Rectal smooth muscle tissue (tissue), 1 donor: ENCODE data around the gene RABGGTA.
"Not testable (repeated sequence)": the region's sequence is repeated elsewhere in the genome, so short reads cannot be mapped to it uniquely, and the experiment has no call there.

Source experiments
- H3K27ac ChIP-seq: one replicate; pipeline ENCODE4 v1.7.0; 2013; ENCODE audit warnings: low read depth, low read length, inconsistent platforms
- H3K27me3 ChIP-seq: one replicate; pipeline ENCODE4 v1.7.0; 2013; ENCODE audit warnings: low read length; ENCODE audit not compliant: control insufficient read depth, insufficient read depth
- H3K36me3 ChIP-seq: one replicate; pipeline ENCODE4 v1.7.0; 2013; ENCODE audit warnings: low read length; ENCODE audit not compliant: control insufficient read depth, insufficient read depth
- H3K4me1 ChIP-seq: one replicate; pipeline ENCODE4 v1.7.0; 2013; ENCODE audit warnings: low read length; ENCODE audit not compliant: control insufficient read depth, insufficient read depth
- H3K4me3 ChIP-seq: one replicate; pipeline ENCODE4 v1.7.0; 2013; ENCODE audit warnings: low read length
- H3K9ac ChIP-seq: one replicate; pipeline ENCODE4 v1.7.0; 2013; ENCODE audit warnings: low read length

Gene RABGGTA

GRCh38 chr14:24251880-24252288, 19.5 kb downstream of the RABGGTA start:
- no peaks in the 10 kb centered on the region for H3K36me3 ChIP-seq
- H3K27me3 ChIP-seq: no peaks in the 10 kb centered on the region
- no peak overlapping the region for H3K4me3 ChIP-seq
- H3K9ac ChIP-seq: no peak overlapping the region
- H3K27ac ChIP-seq: no peak overlapping the region
- H3K4me1 ChIP-seq: no peaks in the 10 kb centered on the region

GRCh38 chr14:24250354-24250753, 21.0 kb downstream of the RABGGTA start:
- Histone ChIP-seq H3K27ac (no peak overlapping the region), H3K27me3 (no peaks in the 10 kb centered on the region), H3K4me1 (no peaks in the 10 kb centered on the region), H3K9ac (no peak overlapping the region), H3K4me3 (no peak overlapping the region), H3K36me3 (no peaks in the 10 kb centered on the region)

GRCh38 chr14:24249230-24250021, 22.0 kb downstream of the RABGGTA start:
- Histone ChIP-seq H3K27me3 (no peaks in the 10 kb centered on the region), H3K4me1 (no peaks in the 10 kb centered on the region), H3K27ac (no peak overlapping the region), H3K4me3 (no peak overlapping the region), H3K36me3 (no peaks in the 10 kb centered on the region), H3K9ac (no peak overlapping the region)

- H3K4me3 ChIP-seq: no peak overlapping the region
- H3K4me1 ChIP-seq: peaks cover 5% of the 10 kb centered on the region
- no peaks in the 10 kb centered on the region for H3K27me3 ChIP-seq
- no peaks in the 10 kb centered on the region for H3K36me3 ChIP-seq
- no peak overlapping the region for H3K27ac ChIP-seq
- H3K9ac ChIP-seq: no peak overlapping the region
These were observed 24.0 kb downstream of the RABGGTA start for GRCh38 chr14:24247422-24247821.

GRCh38 chr14:24246765-24247212, 24.6 kb downstream of the RABGGTA start:
- no peaks in the 10 kb centered on the region for H3K27me3 ChIP-seq
- no peak overlapping the region for H3K9ac ChIP-seq
- peaks cover 5% of the 10 kb centered on the region for H3K4me1 ChIP-seq
- H3K4me3 ChIP-seq: no peak overlapping the region
- H3K36me3 ChIP-seq: no peaks in the 10 kb centered on the region
- H3K27ac ChIP-seq: no peak overlapping the region

- H3K36me3 ChIP-seq, H3K27ac ChIP-seq, H3K9ac ChIP-seq, H3K27me3 ChIP-seq, H3K4me3 ChIP-seq: not testable (repeated sequence)
- H3K4me1 ChIP-seq: peaks cover 12% of the 10 kb centered on the region
These were observed 26.0 kb downstream of the RABGGTA start for GRCh38 chr14:24245350-24245749.

GRCh38 chr14:24243336-24243836, 28.0 kb downstream of the RABGGTA start:
- Histone ChIP-seq H3K27me3 (no peaks in the 10 kb centered on the region), H3K9ac (no peak overlapping the region), H3K27ac (peak overlapping the region; percentile 100)

GRCh38 chr14:24241829-24242443, 29.5 kb downstream of the RABGGTA start:
- Histone ChIP-seq H3K27me3 (no peaks in the 10 kb centered on the region), H3K9ac (peak overlapping the region; percentile 97), H3K4me1 (peaks cover 15% of the 10 kb centered on the region)

More at GRCh38 chr14:24243336-24243836, 28.0 kb downstream of the RABGGTA start:
- peak overlapping the region; percentile 80 for H3K4me3 ChIP-seq
- peaks cover 15% of the 10 kb centered on the region for H3K4me1 ChIP-seq
- H3K36me3 ChIP-seq: peaks cover 22% of the 10 kb centered on the region

GRCh38 chr14:24240110-24240918, 31.1 kb downstream of the RABGGTA start:
- Histone ChIP-seq H3K27me3 (no peaks in the 10 kb centered on the region), H3K36me3 (peaks cover 36% of the 10 kb centered on the region), H3K4me1 (peaks cover 15% of the 10 kb centered on the region), H3K9ac (no peak overlapping the region), H3K4me3 (peak overlapping the region; percentile 7), H3K27ac (no peak overlapping the region)

More at GRCh38 chr14:24241829-24242443, 29.5 kb downstream of the RABGGTA start:
- H3K27ac ChIP-seq: peak overlapping the region; percentile 100
- H3K4me3 ChIP-seq: peak overlapping the region; percentile 80
- H3K36me3 ChIP-seq: peaks cover 31% of the 10 kb centered on the region

- Histone ChIP-seq H3K4me1 (peaks cover 16% of the 10 kb centered on the region), H3K27me3 (no peaks in the 10 kb centered on the region), H3K9ac (no peak overlapping the region), H3K27ac (no peak overlapping the region), H3K4me3 (no peak overlapping the region), H3K36me3 (peaks cover 36% of the 10 kb centered on the region)
These were observed 32.8 kb downstream of the RABGGTA start for GRCh38 chr14:24238527-24239037.

- peaks cover 36% of the 10 kb centered on the region for H3K36me3 ChIP-seq
- no peaks in the 10 kb centered on the region for H3K27me3 ChIP-seq
- H3K4me3 ChIP-seq: no peak overlapping the region
- H3K27ac ChIP-seq: no peak overlapping the region
- no peak overlapping the region for H3K9ac ChIP-seq
- peaks cover 17% of the 10 kb centered on the region for H3K4me1 ChIP-seq
These were observed 33.3 kb downstream of the RABGGTA start for GRCh38 chr14:24238123-24238522.

- no peak overlapping the region for H3K27ac ChIP-seq
- no peak overlapping the region for H3K4me3 ChIP-seq
- H3K36me3 ChIP-seq: peaks cover 36% of the 10 kb centered on the region
- no peak overlapping the region for H3K9ac ChIP-seq
- H3K4me1 ChIP-seq: peaks cover 17% of the 10 kb centered on the region
- no peaks in the 10 kb centered on the region for H3K27me3 ChIP-seq
These were observed 33.9 kb downstream of the RABGGTA start for GRCh38 chr14:24237463-24237955.
